GM18502 (cell line): ENCODE data around the gene ELP2.

ENCODE experiments used
- ATAC-seq: cut with Tn5 transposase; IDR thresholded peaks from one replicate; pipeline ENCODE4 v1.9.1; 2021; ENCODE audit warnings: mild to moderate bottlenecking; ENCODE audit not compliant: unreplicated experiment, poor library complexity

The ELP2 gene

DNA sequence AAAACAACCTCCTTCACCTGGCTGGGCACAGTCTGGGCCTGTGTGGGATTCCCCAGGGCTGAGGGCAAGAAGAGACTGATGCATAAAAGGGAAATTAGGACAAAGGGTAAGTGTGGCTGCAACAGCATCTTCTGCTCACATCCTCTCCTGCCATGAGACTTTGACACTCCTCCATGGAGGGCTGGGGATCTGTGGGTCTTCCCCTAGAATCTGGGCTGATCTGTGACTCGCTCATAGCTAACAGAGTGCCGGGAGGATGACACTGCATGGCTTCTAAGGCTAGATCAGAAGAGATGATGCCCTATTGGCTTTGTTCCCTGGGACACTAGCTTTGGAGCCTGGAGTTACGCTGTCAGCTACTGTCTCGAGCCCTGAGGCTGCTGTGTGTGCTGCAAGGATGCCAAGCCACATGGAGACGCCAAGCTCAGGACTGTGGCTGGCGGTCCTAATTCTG is 81.9 kb downstream of the ELP2 start:
- no peak for ATAC-seq

DNA sequence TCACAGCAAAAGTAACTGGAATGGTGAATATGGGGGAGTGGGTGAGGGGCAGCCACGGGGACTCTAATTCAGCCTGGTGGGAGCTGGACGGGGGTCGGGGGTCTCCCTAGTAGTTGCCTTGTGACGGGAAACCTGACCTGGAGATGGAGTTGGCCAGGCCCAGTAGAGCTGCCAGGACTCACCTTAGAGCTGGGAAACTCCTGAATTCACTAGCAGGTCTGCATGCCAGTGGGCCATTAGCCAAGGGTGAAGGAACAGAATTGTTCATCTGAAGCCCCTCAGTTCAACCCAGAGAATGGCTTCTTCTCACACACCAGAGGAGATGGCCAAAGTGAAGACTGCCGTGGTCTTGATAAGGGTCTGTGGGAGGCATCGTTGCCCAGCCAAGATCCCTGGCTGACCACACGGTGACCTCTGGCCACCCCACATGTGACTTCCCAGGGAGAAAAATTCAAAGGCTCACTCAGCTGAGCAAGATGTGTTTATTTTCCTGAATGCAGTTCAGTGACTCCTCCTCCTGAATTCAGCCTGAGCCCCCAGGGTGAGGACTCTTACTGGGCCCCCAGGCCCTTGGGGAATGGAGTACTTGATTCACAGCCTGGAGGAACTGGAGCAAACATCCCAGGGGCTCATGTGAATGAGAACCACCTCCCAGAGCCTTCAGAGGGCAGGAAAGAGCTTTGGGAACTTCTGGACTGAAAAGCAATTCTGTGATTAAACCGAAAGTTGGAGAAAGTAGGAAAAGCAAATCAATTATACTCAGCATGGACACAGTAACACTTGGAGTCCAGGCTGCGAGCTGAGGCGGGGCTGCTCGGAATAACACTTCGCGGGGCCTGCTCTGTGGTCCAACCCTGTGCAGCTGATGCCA is 82.8 kb downstream of the ELP2 start:
- no peak for ATAC-seq

DNA sequence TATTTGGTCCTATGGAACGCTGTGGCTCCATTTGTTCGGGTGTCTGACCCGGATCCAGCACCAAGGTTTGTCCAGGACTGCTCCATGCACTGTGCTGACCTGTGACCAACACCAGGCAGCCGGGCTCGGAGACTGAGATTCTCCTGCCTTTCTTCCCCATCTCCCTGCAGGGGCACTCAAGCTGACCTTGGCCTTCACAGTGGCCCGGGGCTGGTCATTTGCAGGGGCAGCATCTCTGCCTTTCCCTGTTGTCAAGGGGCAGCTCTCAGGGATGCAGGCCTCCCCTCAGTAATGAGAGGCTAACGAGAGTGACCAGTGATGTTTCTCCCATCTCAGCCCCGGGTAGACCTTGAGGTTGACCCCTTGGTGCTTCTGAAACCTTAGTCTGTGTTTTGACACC is 85.1 kb downstream of the ELP2 start:
- ATAC-seq, result no peak

- no peak for ATAC-seq
These were observed 85.9 kb downstream of the ELP2 start for GRCh38 chr18:36215577-36215976.

GRCh38 chr18:36217348-36217747 is 87.6 kb downstream of the ELP2 start:
- ATAC-seq, result no peak

DNA sequence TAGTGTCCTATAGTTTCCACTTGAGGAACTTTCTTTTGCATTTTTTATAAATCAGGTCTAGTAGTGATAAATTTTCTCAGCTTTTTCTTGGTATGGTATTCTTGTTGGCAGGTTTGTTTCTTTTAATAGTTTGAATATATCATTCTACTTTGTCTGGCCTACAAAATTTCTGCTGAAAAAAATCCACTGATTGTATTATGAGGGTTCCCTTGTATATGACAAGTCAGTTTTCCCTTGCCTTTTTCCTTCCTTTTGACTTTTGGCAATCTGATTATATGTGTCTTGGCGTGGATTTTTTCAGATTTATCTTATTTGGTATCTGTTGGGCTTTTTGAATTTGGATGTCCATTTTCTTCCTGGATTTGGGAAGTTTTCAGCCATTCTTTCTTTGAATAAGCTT is 99.5 kb downstream of the ELP2 start:
- ATAC-seq, result no peak
